Measurements from ENCODE around the gene CRYZ. TPM values are rescaled to one million over a fixed set of nuclear protein-coding genes. Genes with fewer than 3 reads are reported as not detected.

Gene CRYZ
- polyA plus RNA-seq, 1 of the 3 experiments (the other 2 are of a cell fraction): 57.2 TPM

DNA sequence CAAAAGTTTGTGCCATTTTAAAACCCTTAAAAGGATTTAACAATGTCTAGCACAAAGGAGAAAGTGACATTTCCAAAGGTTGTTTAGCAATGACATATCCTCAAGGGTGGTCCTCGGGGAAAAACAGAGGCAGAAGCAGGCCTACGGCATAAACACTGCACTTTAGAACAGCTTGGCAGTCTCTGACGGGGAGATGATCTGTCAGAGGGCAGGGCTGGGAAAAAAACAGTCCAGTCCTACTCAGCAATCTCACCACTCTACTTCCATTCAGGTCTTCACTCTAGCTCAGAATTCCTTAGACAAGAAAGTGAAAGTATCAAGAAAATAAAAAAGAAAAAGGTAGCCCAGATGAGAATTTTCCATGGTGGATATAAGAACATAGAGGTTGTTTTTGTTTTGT, 4.1 kb downstream of the CRYZ start:
- no peak overlapping the region for H2AFZ ChIP-seq (ENCODE audit: low read depth)
- no peak overlapping the region for H3K9ac ChIP-seq
- ChIA-PET POLR2A (no interaction called here), CTCF (no interaction called here)
- no peak overlapping the region for H3K4me2 ChIP-seq
- TF ChIP-seq EP300 (IDR thresholded peaks at IDR 0.05; ENCODE audit: borderline replicate concordance in 1 of 2, low read depth in 1 of 2, low read length in 1 of 2) (no peak), EZH2phosphoT487 (IDR thresholded peaks at IDR 0.05; ENCODE audit: borderline replicate concordance, low read depth) (no peak), FOXM1 (IDR thresholded peaks at IDR 0.05; ENCODE audit: low read depth) (no peak), GATA2 (CRISPR knock-in tag; IDR thresholded peaks at IDR 0.05) (no peak), NFIC (IDR thresholded peaks at IDR 0.05; ENCODE audit: borderline replicate concordance) (no peak), TCF12 (IDR thresholded peaks at IDR 0.05) (no peak), JUND (IDR thresholded peaks at IDR 0.05) (no peak), CHD2 (IDR thresholded peaks at IDR 0.05; ENCODE audit: low read length, partially characterized antibody) (no peak), MEF2A (IDR thresholded peaks at IDR 0.05; ENCODE audit: borderline replicate concordance, low read depth) (no peak), FOXJ3 (CRISPR knock-in tag; IDR thresholded peaks at IDR 0.05) (no peak), FOSL2 (IDR thresholded peaks at IDR 0.05; ENCODE audit: borderline replicate concordance, low read depth) (no peak), GABPA (IDR thresholded peaks at IDR 0.05; ENCODE audit: low read depth) (no peak), SIN3A (IDR thresholded peaks at IDR 0.05; ENCODE audit: borderline replicate concordance, low read depth, low read length) (no peak), MXI1 (IDR thresholded peaks at IDR 0.05; ENCODE audit: low read depth, low read length) (no peak), YY1 (IDR thresholded peaks at IDR 0.05; ENCODE audit: low read depth) (no peak)
- TF ChIP-seq, protein P1, sequence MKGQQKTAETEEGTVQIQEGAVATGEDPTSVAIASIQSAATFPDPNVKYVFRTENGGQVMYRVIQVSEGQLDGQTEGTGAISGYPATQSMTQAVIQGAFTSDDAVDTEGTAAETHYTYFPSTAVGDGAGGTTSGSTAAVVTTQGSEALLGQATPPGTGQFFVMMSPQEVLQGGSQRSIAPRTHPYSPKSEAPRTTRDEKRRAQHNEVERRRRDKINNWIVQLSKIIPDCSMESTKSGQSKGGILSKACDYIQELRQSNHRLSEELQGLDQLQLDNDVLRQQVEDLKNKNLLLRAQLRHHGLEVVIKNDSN (IDR thresholded peaks at IDR 0.05; ENCODE audit: borderline replicate concordance, low read depth): no peak
- TF ChIP-seq, protein P2, sequence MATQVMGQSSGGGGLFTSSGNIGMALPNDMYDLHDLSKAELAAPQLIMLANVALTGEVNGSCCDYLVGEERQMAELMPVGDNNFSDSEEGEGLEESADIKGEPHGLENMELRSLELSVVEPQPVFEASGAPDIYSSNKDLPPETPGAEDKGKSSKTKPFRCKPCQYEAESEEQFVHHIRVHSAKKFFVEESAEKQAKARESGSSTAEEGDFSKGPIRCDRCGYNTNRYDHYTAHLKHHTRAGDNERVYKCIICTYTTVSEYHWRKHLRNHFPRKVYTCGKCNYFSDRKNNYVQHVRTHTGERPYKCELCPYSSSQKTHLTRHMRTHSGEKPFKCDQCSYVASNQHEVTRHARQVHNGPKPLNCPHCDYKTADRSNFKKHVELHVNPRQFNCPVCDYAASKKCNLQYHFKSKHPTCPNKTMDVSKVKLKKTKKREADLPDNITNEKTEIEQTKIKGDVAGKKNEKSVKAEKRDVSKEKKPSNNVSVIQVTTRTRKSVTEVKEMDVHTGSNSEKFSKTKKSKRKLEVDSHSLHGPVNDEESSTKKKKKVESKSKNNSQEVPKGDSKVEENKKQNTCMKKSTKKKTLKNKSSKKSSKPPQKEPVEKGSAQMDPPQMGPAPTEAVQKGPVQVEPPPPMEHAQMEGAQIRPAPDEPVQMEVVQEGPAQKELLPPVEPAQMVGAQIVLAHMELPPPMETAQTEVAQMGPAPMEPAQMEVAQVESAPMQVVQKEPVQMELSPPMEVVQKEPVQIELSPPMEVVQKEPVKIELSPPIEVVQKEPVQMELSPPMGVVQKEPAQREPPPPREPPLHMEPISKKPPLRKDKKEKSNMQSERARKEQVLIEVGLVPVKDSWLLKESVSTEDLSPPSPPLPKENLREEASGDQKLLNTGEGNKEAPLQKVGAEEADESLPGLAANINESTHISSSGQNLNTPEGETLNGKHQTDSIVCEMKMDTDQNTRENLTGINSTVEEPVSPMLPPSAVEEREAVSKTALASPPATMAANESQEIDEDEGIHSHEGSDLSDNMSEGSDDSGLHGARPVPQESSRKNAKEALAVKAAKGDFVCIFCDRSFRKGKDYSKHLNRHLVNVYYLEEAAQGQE (IDR thresholded peaks at IDR 0.05; ENCODE audit: low read depth, low read length): no peak
- TF ChIP-seq, protein P3, sequence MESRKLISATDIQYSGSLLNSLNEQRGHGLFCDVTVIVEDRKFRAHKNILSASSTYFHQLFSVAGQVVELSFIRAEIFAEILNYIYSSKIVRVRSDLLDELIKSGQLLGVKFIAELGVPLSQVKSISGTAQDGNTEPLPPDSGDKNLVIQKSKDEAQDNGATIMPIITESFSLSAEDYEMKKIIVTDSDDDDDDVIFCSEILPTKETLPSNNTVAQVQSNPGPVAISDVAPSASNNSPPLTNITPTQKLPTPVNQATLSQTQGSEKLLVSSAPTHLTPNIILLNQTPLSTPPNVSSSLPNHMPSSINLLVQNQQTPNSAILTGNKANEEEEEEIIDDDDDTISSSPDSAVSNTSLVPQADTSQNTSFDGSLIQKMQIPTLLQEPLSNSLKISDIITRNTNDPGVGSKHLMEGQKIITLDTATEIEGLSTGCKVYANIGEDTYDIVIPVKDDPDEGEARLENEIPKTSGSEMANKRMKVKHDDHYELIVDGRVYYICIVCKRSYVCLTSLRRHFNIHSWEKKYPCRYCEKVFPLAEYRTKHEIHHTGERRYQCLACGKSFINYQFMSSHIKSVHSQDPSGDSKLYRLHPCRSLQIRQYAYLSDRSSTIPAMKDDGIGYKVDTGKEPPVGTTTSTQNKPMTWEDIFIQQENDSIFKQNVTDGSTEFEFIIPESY (IDR thresholded peaks at IDR 0.05; ENCODE audit: borderline replicate concordance, low read depth): no peak
- TF ChIP-seq, protein P4, sequence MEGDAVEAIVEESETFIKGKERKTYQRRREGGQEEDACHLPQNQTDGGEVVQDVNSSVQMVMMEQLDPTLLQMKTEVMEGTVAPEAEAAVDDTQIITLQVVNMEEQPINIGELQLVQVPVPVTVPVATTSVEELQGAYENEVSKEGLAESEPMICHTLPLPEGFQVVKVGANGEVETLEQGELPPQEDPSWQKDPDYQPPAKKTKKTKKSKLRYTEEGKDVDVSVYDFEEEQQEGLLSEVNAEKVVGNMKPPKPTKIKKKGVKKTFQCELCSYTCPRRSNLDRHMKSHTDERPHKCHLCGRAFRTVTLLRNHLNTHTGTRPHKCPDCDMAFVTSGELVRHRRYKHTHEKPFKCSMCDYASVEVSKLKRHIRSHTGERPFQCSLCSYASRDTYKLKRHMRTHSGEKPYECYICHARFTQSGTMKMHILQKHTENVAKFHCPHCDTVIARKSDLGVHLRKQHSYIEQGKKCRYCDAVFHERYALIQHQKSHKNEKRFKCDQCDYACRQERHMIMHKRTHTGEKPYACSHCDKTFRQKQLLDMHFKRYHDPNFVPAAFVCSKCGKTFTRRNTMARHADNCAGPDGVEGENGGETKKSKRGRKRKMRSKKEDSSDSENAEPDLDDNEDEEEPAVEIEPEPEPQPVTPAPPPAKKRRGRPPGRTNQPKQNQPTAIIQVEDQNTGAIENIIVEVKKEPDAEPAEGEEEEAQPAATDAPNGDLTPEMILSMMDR (IDR thresholded peaks at IDR 0.05): no peak
- TF ChIP-seq, protein P5, sequence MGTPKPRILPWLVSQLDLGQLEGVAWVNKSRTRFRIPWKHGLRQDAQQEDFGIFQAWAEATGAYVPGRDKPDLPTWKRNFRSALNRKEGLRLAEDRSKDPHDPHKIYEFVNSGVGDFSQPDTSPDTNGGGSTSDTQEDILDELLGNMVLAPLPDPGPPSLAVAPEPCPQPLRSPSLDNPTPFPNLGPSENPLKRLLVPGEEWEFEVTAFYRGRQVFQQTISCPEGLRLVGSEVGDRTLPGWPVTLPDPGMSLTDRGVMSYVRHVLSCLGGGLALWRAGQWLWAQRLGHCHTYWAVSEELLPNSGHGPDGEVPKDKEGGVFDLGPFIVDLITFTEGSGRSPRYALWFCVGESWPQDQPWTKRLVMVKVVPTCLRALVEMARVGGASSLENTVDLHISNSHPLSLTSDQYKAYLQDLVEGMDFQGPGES (IDR thresholded peaks at IDR 0.05; ENCODE audit: low read depth, low read length): no peak
- no peaks in the 10 kb centered on the region for H3K9me2 ChIP-seq
- peaks cover 20% of the 10 kb centered on the region; the same call in 1 of the 2 replicates for H3K79me2 ChIP-seq (ENCODE audit: insufficient read depth)
- H3K4me1 ChIP-seq (ENCODE audit: control insufficient read depth in 1 of 2, insufficient read depth in 2 of 2, low read depth in 1 of 2, low read length in 1 of 2): peaks cover 6 to 17% of the 10 kb centered on the region in 2 experiments
- H3K36me3 ChIP-seq (replicated peaks in 1 of 2; ENCODE audit: control insufficient read depth in 1 of 2, insufficient read depth in 2 of 2, low read length in 1 of 2): peaks cover 17 to 18% of the 10 kb centered on the region in 2 experiments
- no peak overlapping the region for H3K4me3 ChIP-seq (ENCODE audit: low read depth in 2 of 2, low read length in 1 of 2)
- 88% methylated on average over 3 of the region's 3 CpGs for WGBS (ENCODE audit: low lambda C conversion rate)
- H3F3A ChIP-seq (replicated peaks; ENCODE audit: insufficient read depth): peaks cover 20% of the 10 kb centered on the region
- no peaks in the 10 kb centered on the region for H4K20me1 ChIP-seq (ENCODE audit: insufficient read depth)
- DNase-seq: no peak
- no peak overlapping the region for H3K27ac ChIP-seq (ENCODE audit: low read depth in 2 of 2, low read length in 1 of 2)
- H3K27me3 ChIP-seq (ENCODE audit: insufficient read depth): no peaks in the 10 kb centered on the region
- H3K9me3 ChIP-seq: no peaks in the 10 kb centered on the region; the same call in 1 of the 2 replicates
